GM12874 (cell line): ENCODE measurements around the gene TRAPPC2B.

Experiments
- CTCF ChIP-seq: IDR thresholded peaks from 2 replicates; pipeline ENCODE4 v1.5.1; 2011; ENCODE audit warnings: low read depth, mild to moderate bottlenecking, control low read depth, low read length, moderate library complexity; ENCODE audit not compliant: insufficient read depth

The TRAPPC2B gene

GRCh38 chr19:57374179-57374578 lies 10.8 kb downstream of the TRAPPC2B start:
- no peak for TF ChIP-seq CTCF

GRCh38 chr19:57376151-57376550 lies 12.8 kb downstream of the TRAPPC2B start:
- no peak for TF ChIP-seq CTCF

- TF ChIP-seq CTCF = no peak
Observed at GRCh38 chr19:57377498-57378146, 14.3 kb downstream of the TRAPPC2B start.

- TF ChIP-seq CTCF = no peak
Observed at GRCh38 chr19:57380923-57381322, 17.6 kb downstream of the TRAPPC2B start.

- TF ChIP-seq CTCF = no peak
Observed at GRCh38 chr19:57382806-57383488, 19.6 kb downstream of the TRAPPC2B start.

GRCh38 chr19:57389194-57389729 lies 25.9 kb downstream of the TRAPPC2B start:
- no peak for TF ChIP-seq CTCF

- 0 out of 2 replicates have a peak, but pooled peaks have one; percentile 1 for TF ChIP-seq CTCF
Observed at GRCh38 chr19:57389730-57390598, 26.6 kb downstream of the TRAPPC2B start, which contains the start of gene ZNF548. TSS of gene ZNF548 (plus strand) at chr19:57389854. CDS start at chr19:57390100, 246 bp downstream.
